T-helper 9 cell (primary cell): ENCODE measurements around the gene ITGA5.

ENCODE experiments used
- DNase-seq: peaks from one replicate; pipeline ENCODE4 v3.0.0-alpha.2; 2020

Gene ITGA5

DNA sequence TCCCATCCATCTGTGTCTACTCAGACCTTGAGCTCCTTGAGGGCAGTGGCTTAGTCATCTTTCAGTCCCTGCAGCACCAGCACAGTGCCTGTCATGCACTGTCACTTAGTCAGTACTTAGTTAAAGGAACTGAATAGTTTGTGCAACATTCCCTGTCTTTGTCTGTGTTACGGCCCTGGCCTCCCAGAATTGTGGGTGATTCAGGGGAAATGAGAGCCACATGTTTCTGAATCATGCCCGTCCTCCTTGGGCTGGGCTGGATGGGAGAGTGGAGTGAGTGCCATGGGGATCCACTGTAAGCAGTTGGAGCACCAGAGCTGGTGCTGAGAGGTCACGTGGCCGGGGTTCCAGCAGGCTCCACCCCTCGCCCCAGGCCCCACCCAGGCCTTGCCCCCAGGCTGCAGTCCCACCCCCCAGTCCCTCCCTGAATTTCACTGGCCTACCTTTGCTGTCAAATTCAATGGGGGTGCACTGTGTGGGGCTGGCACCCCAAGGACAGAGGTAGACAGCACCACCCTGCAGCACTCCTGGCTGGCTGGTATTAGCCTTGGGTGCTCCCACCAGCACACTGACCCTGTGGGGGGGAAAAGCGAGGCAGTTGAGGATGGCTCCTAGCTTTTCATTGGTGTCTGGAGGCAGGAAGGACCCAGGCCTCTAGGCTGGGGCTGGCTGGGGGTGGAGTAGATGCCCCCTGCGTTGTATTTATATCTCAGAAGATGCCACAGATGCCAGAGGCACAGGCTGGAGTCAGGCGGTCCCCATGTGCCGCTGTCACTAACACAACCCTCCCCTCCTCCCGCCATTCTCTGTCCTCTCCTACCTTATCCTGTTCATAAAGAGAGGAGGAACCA lies 7.5 kb downstream of the ITGA5 start:
- peak; percentile 50 for DNase-seq

GRCh38 chr12:54409267-54409666 lies 9.8 kb downstream of the ITGA5 start:
- no peak for DNase-seq

- no peak for DNase-seq
Observed at GRCh38 chr12:54407183-54407905, 11.7 kb downstream of the ITGA5 start.

GRCh38 chr12:54405573-54405972 lies 13.5 kb downstream of the ITGA5 start:
- no peak for DNase-seq

GRCh38 chr12:54405106-54405505 lies 14.0 kb downstream of the ITGA5 start:
- DNase-seq, result no peak

DNA sequence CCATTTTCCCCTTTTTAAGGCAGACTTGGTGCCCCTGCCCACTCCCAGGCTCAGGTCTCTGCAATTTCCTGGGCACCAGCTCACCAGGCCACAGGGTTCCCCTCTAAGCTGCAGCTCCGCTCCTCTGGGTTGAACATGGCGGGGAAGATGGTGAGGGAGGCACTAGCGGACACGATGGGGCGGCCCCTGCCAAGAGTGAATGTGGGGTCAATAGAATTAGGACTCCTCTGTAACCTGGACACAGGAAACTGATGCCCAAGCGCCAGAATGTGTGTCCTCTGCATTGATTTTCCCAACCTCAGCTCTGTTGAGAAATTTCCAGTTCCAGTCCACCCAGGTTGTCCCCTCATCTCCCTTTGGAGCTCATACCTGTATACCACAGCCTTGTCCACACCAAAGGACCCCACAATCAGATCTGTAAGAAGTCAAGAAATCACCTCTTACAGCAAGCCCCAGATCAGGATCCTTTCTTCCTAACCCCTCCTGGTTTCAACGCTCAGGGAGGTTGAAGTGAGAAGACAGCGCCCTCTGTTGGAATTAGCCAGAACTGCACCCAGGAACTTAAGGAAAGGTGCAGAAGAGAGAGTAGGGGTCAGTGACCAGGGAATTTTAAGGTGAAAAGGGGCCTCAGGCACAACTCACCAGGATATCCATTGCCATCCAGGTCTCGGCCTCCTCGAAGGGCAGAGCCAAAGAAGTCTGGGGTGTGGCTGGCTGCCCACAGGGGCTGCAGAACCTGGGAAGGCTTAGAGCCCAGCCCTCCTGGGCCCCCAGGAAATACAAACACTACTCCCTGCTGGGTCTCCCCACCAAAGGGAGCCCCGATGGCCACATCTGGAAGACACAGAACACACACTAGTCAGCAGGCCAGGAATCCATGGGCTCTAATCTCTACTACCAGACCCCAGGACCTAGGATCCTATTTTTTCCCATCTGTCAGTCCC lies 14.7 kb downstream of the ITGA5 start:
- DNase-seq, result peak; percentile 70

GRCh38 chr12:54401119-54401518 lies 17.9 kb downstream of the ITGA5 start:
- no peak for DNase-seq

GRCh38 chr12:54398995-54399793 lies 19.9 kb downstream of the ITGA5 start:
- DNase-seq, result peak; percentile 90

GRCh38 chr12:54398218-54398617 lies 20.8 kb downstream of the ITGA5 start:
- no peak for DNase-seq

- DNase-seq, result no peak
Observed at GRCh38 chr12:54397157-54397556, 21.9 kb downstream of the ITGA5 start.

DNA sequence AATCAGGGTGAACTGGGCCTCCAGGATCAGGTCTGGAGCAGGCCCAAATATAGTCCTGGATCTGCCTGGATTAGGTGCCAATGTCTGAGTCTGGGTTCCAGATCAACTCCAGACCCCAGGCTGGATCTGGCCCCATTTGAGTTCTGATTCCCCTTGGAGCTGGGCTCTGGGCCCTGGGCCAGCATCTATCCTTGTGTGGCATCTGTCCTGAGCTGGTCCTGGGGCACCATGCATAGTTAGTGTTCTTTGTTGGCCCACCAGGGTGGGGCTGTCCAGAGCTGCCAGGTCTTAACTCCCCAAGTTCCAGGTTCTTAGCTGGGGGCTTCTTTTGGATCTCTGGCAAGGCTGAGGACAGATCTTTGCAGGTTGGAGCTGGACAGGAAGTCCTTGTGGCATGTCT lies 23.5 kb downstream of the ITGA5 start:
- no peak for DNase-seq

GRCh38 chr12:54394986-54395385 lies 24.1 kb downstream of the ITGA5 start:
- DNase-seq, result no peak

DNA sequence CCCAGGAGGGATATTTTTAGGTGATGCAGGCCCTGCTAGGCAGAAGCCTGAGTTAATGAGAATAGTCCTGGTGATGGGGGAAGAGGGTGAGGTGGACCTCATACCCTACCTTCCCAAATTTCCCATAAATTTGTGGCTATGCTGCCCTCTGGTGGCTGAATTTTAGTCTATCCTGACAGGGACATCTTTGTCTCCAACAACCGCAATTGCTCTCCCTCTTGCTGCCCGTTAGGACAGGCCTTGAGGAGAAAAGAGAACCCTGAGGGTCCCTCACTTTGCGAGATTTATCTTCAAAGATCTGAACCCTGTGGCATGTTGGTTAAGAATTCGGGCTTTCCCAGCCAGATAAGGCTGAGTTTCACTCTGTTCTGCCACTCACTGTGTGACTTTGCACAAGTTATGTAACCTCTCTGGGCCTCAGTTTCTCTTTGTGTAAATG lies 24.8 kb downstream of the ITGA5 start:
- DNase-seq, result peak; percentile 36

GRCh38 chr12:54393743-54394142 lies 25.3 kb downstream of the ITGA5 start:
- DNase-seq, result no peak

- DNase-seq, result no peak
Observed at GRCh38 chr12:54393207-54393609, 25.9 kb downstream of the ITGA5 start.

GRCh38 chr12:54392485-54393206 lies 26.4 kb downstream of the ITGA5 start:
- DNase-seq, result no peak

DNA sequence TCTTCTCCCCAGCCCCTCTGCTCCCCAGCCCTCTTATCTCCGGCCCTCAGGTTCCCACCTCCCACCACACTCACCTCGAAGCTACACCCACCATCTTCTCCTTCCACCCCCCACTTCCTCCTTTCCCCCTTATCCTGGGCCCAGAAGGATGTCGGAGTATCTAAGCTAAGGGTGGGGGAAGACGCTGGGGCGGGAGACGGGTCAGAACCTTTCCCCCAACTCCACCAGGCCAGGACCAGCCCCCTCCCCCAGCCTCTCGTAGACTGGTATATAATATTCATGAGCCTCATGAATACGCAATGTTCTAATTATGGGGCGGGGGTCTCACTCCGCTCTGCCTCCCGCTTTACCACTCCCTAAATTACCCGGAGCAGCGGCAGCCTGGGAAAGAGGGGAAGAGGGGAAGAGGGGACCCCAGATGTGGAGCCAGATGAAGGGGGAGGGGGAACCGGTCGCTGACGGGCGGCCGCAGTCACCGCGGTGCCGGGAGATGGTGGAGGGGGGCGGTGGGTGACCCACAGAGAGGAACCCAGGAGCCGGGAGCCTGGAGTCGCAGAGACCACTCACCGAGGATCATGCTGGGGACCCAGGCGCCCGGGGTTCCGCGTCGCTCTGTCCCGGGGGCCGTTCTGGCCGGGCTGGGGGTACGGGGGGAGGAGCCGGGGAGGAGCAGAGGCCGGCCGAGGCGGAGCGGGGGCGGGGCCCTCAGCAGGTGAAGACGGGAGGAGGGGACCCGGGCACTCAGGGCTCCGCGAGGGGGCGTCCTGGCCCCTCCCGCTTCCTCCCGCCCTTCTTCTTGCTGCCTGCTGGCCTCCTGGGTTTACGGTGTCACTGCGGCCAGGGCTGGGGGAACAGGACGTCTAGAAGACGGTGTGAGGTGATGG lies 28.2 kb downstream of the ITGA5 start:
- peak; percentile 71 for DNase-seq

- no peak for DNase-seq
Observed at GRCh38 chr12:54390176-54390667, 28.8 kb downstream of the ITGA5 start.

GRCh38 chr12:54389607-54390175 lies 29.4 kb downstream of the ITGA5 start:
- no peak for DNase-seq

- DNase-seq, result no peak
Observed at GRCh38 chr12:54389134-54389508, 29.9 kb downstream of the ITGA5 start.
